Osteoblast (primary cell): ENCODE results near the gene OPN4. TPM values are rescaled to one million over a fixed set of nuclear protein-coding genes. Genes with fewer than 3 reads are reported as not detected.

ENCODE experiments used
- DNase-seq: peaks from one replicate; pipeline ENCODE4 v3.0.0; 2011; ENCODE audit warnings: low spot score, mixed read lengths; ENCODE audit not compliant: insufficient read length; ENCODE audit errors: missing footprints
- H2AFZ ChIP-seq: 2 replicates; pipeline ENCODE4 v1.6.0; 2011; ENCODE audit warnings: mild to moderate bottlenecking, low read length
- H3K27ac ChIP-seq: 2 replicates; pipeline ENCODE4 v1.5.1; 2011; ENCODE audit warnings: mild to moderate bottlenecking, low read depth, low read length, moderate library complexity
- H3K27me3 ChIP-seq: 2 replicates; pipeline ENCODE4 v1.6.0; 2012; ENCODE audit warnings: mild to moderate bottlenecking, control low read depth, inconsistent platforms, low read length, moderate library complexity; ENCODE audit not compliant: insufficient read depth
- H3K36me3 ChIP-seq: 2 replicates; pipeline ENCODE4 v1.5.1; 2011; ENCODE audit warnings: mild to moderate bottlenecking, low read length, control low read depth, moderate library complexity; ENCODE audit not compliant: insufficient read depth
- H3K4me1 ChIP-seq: 2 replicates; pipeline ENCODE4 v1.5.1; 2011; ENCODE audit warnings: mild to moderate bottlenecking, low read length, control low read depth, moderate library complexity; ENCODE audit not compliant: insufficient read depth
- H3K4me2 ChIP-seq: 2 replicates; pipeline ENCODE4 v1.6.0; 2011; ENCODE audit warnings: mild to moderate bottlenecking, low read length; ENCODE audit not compliant: insufficient read depth
- H3K4me3 ChIP-seq: fragments of 200-600 bp; sonication (generic); 3 replicates; pipeline ENCODE4 v1.5.1; 2012; ENCODE audit warnings: mild to moderate bottlenecking, low read length, inconsistent platforms; ENCODE audit not compliant: insufficient read depth
- H3K79me2 ChIP-seq: 2 replicates; pipeline ENCODE4 v1.6.0; 2012; ENCODE audit warnings: mild to moderate bottlenecking, low read length, control low read depth, inconsistent platforms; ENCODE audit not compliant: insufficient read depth
- H3K9me3 ChIP-seq: 2 replicates; pipeline ENCODE4 v1.5.1; 2011; ENCODE audit warnings: low read depth, low read length, control low read depth
- H4K20me1 ChIP-seq: 2 replicates; pipeline ENCODE4 v1.6.0; 2012; ENCODE audit warnings: mild to moderate bottlenecking, low read length, control low read depth; ENCODE audit not compliant: insufficient read depth
- CTCF ChIP-seq: IDR thresholded peaks from 2 replicates; pipeline ENCODE4 v1.5.1; 2011; ENCODE audit warnings: mild to moderate bottlenecking, low read depth, low read length, moderate library complexity; ENCODE audit errors: extremely low read depth
- total RNA-seq: library from RNA; depleted of rRNA; stranded (reverse); fragments of >200 nt; gene quantifications from 2 replicates; pipeline ENCODE4 v1.2.3, GENCODE V29; 2012

OPN4 gene
- total RNA-seq, 1 donor, result not detected

GRCh38 chr10:86665218-86665607 lies 10.9 kb downstream of the OPN4 start:
- Histone ChIP-seq H3K36me3 (no peaks in the 10 kb centered on the region), H2AFZ (no peak overlapping the region), H3K4me2 (no peak overlapping the region), H3K27me3 (no peaks in the 10 kb centered on the region), H3K9me3 (no peaks in the 10 kb centered on the region), H3K27ac (no peak overlapping the region), H3K79me2 (no peaks in the 10 kb centered on the region), H3K4me1 (peaks cover 18% of the 10 kb centered on the region), H3K4me3 (no peak overlapping the region), H4K20me1 (no peaks in the 10 kb centered on the region)
- peak; percentile 80 for DNase-seq
- TF ChIP-seq CTCF, result no peak

GRCh38 chr10:86665868-86666267 lies 11.5 kb downstream of the OPN4 start:
- H3K27me3 ChIP-seq, result no peaks in the 10 kb centered on the region
- H3K4me2 ChIP-seq, result no peak overlapping the region
- no peaks in the 10 kb centered on the region for H4K20me1 ChIP-seq
- H3K4me3 ChIP-seq, result no peak overlapping the region
- H3K79me2 ChIP-seq, result no peaks in the 10 kb centered on the region
- DNase-seq, result peak; percentile 29
- H3K4me1 ChIP-seq, result peaks cover 18% of the 10 kb centered on the region
- no peak overlapping the region for H2AFZ ChIP-seq
- TF ChIP-seq CTCF, result no peak
- no peaks in the 10 kb centered on the region for H3K9me3 ChIP-seq
- H3K27ac ChIP-seq, result no peak overlapping the region
- no peaks in the 10 kb centered on the region for H3K36me3 ChIP-seq

- no peaks in the 10 kb centered on the region for H4K20me1 ChIP-seq
- H3K27me3 ChIP-seq, result no peaks in the 10 kb centered on the region
- H3K79me2 ChIP-seq, result no peaks in the 10 kb centered on the region
- no peak overlapping the region for H2AFZ ChIP-seq
- peak; percentile 86 for DNase-seq
- H3K36me3 ChIP-seq, result no peaks in the 10 kb centered on the region
- no peaks in the 10 kb centered on the region for H3K9me3 ChIP-seq
- H3K4me2 ChIP-seq, result no peak overlapping the region
- no peak overlapping the region for H3K27ac ChIP-seq
- H3K4me1 ChIP-seq, result peaks cover 18% of the 10 kb centered on the region
- no peak overlapping the region for H3K4me3 ChIP-seq
- no peak for TF ChIP-seq CTCF
Measured at GRCh38 chr10:86666538-86666937, 12.2 kb downstream of the OPN4 start.

- peak overlapping the region; percentile 74 for H2AFZ ChIP-seq
- H3K79me2 ChIP-seq, result no peaks in the 10 kb centered on the region
- H3K4me2 ChIP-seq, result peak overlapping the region; percentile 9
- H3K36me3 ChIP-seq, result no peaks in the 10 kb centered on the region
- H3K27me3 ChIP-seq, result no peaks in the 10 kb centered on the region
- H3K27ac ChIP-seq, result no peak overlapping the region
- peaks cover 18% of the 10 kb centered on the region for H3K4me1 ChIP-seq
- TF ChIP-seq CTCF, result no peak
- no peaks in the 10 kb centered on the region for H3K9me3 ChIP-seq
- peak overlapping the region; percentile 42 for H3K4me3 ChIP-seq
- no peaks in the 10 kb centered on the region for H4K20me1 ChIP-seq
- no peak for DNase-seq
Measured at GRCh38 chr10:86667421-86668181, 13.3 kb downstream of the OPN4 start.
